Measurements from ENCODE around the gene PLD5. TPM values are rescaled to one million over a fixed set of nuclear protein-coding genes. Genes with fewer than 3 reads are reported as not detected.

The PLD5 gene
- total RNA-seq, 1 experiment from 2014 or later, result not detected

- Histone ChIP-seq H2AFZ (ENCODE audit: low read length) (no peak overlapping the region), H3K36me3 (ENCODE audit: low read depth, low read length) (no peaks in the 10 kb centered on the region), H3F3A (ENCODE audit: low read length, unreplicated experiment) (no peaks in the 10 kb centered on the region), H3K4me2 (ENCODE audit: low read length) (no peak overlapping the region), H3K9ac (ENCODE audit: low read length) (no peak overlapping the region), H3K9me3 (ENCODE audit: low read length) (no peaks in the 10 kb centered on the region), H3K27me3 (ENCODE audit: low read length) (peaks cover 15% of the 10 kb centered on the region), H4K20me1 (ENCODE audit: low read length) (no peaks in the 10 kb centered on the region), H3K9me2 (replicated peaks; ENCODE audit: low read length) (no peaks in the 10 kb centered on the region), H3K27ac (ENCODE audit: low read length) (no peak overlapping the region), H3K79me2 (ENCODE audit: low read length) (no peaks in the 10 kb centered on the region), H3K4me1 (ENCODE audit: insufficient read depth, low read length) (no peaks in the 10 kb centered on the region), H3K4me3 (ENCODE audit: low read length) (no peak overlapping the region)
- intact Hi-C loops (cut with micrococcal nuclease), result no loop called here
- ATAC-seq (no peak), DNase-seq (no peak)
- POLR2A ChIA-PET (ENCODE audit: unreplicated experiment), result no interaction called here
- TF ChIP-seq EZH2phosphoT487 (IDR thresholded peaks at IDR 0.05; ENCODE audit: borderline replicate concordance, low read length) (no peak), CTCF (conservative IDR thresholded peaks at IDR 0.05; ENCODE audit: low read depth, low read length) (no peak), EZH2 (IDR thresholded peaks at IDR 0.05; ENCODE audit: low read length, unreplicated experiment) (no peak)
- BruUV-seq (replicated peaks), result no TSS peak
- CTCF ChIA-PET, result no interaction called here
Observed at GRCh38 chr1:242178436-242178835, 346.1 kb downstream of the PLD5 start.

- H3K9me2 ChIP-seq (replicated peaks; ENCODE audit: low read length), result no peaks in the 10 kb centered on the region
- TF ChIP-seq CTCF (conservative IDR thresholded peaks at IDR 0.05; ENCODE audit: low read depth, low read length), result no peak
- TF ChIP-seq EZH2 (IDR thresholded peaks at IDR 0.05; ENCODE audit: low read length, unreplicated experiment), result no peak
- TF ChIP-seq EZH2phosphoT487 (IDR thresholded peaks at IDR 0.05; ENCODE audit: borderline replicate concordance, low read length), result no peak
- H3K27me3 ChIP-seq (ENCODE audit: low read length), result peaks cover 4% of the 10 kb centered on the region; the same call in 1 of the 2 replicates
- no peak for ATAC-seq
- DNase-seq, result no peak
- no TSS peak for BruUV-seq (replicated peaks)
- H3F3A ChIP-seq (ENCODE audit: low read length, unreplicated experiment), result no peaks in the 10 kb centered on the region
- POLR2A ChIA-PET (ENCODE audit: unreplicated experiment), result no interaction called here
- CTCF ChIA-PET, result interaction anchor here (0.7 kb wide), 1 partner anchor 24 kb away, joined by 4 read pairs; no protein-coding TSS in a partner anchor
- no peak overlapping the region for H3K27ac ChIP-seq (ENCODE audit: low read length)
- intact Hi-C loops (cut with micrococcal nuclease), result no loop called here
- H3K9me3 ChIP-seq (ENCODE audit: low read length), result no peaks in the 10 kb centered on the region
- H3K9ac ChIP-seq (ENCODE audit: low read length), result no peak overlapping the region
- no peak overlapping the region for H2AFZ ChIP-seq (ENCODE audit: low read length)
- H3K4me2 ChIP-seq (ENCODE audit: low read length), result no peak overlapping the region
- H3K36me3 ChIP-seq (ENCODE audit: low read depth, low read length), result no peaks in the 10 kb centered on the region
- H3K4me1 ChIP-seq (ENCODE audit: insufficient read depth, low read length), result no peaks in the 10 kb centered on the region
- no peak overlapping the region for H3K4me3 ChIP-seq (ENCODE audit: low read length)
- no peaks in the 10 kb centered on the region for H4K20me1 ChIP-seq (ENCODE audit: low read length)
- no peaks in the 10 kb centered on the region for H3K79me2 ChIP-seq (ENCODE audit: low read length)
Observed at GRCh38 chr1:242162140-242162539, 362.4 kb downstream of the PLD5 start.

- H3K9me2 ChIP-seq (replicated peaks; ENCODE audit: low read length), result no peaks in the 10 kb centered on the region
- H3K9ac ChIP-seq (ENCODE audit: low read length), result no peak overlapping the region
- ChIA-PET POLR2A (ENCODE audit: unreplicated experiment) (no interaction called here), CTCF (no interaction called here)
- no peaks in the 10 kb centered on the region for H3K79me2 ChIP-seq (ENCODE audit: low read length)
- peak overlapping the region; percentile 36 for H3K4me3 ChIP-seq (ENCODE audit: low read length)
- H3K9me3 ChIP-seq (ENCODE audit: low read length), result no peaks in the 10 kb centered on the region
- H3K27me3 ChIP-seq (ENCODE audit: low read length), result peaks cover 9% of the 10 kb centered on the region; the same call in 1 of the 2 replicates
- H3K36me3 ChIP-seq (ENCODE audit: low read depth, low read length), result no peaks in the 10 kb centered on the region
- DNase-seq (peak; percentile 70), ATAC-seq (peak; percentile 45)
- no peaks in the 10 kb centered on the region for H4K20me1 ChIP-seq (ENCODE audit: low read length)
- peak overlapping the region; percentile 55 for H3K4me2 ChIP-seq (ENCODE audit: low read length)
- H3K4me1 ChIP-seq (ENCODE audit: insufficient read depth, low read length), result peaks cover 12% of the 10 kb centered on the region; the same call in 1 of the 2 replicates
- no peaks in the 10 kb centered on the region for H3F3A ChIP-seq (ENCODE audit: low read length, unreplicated experiment)
- no peak for TF ChIP-seq CTCF (conservative IDR thresholded peaks at IDR 0.05; ENCODE audit: low read depth, low read length)
- TF ChIP-seq EZH2 (IDR thresholded peaks at IDR 0.05; ENCODE audit: low read length, unreplicated experiment), result no peak
- TF ChIP-seq EZH2phosphoT487 (IDR thresholded peaks at IDR 0.05; ENCODE audit: borderline replicate concordance, low read length), result no peak
- H3K27ac ChIP-seq (ENCODE audit: low read length), result no peak overlapping the region
- peak overlapping the region; percentile 19 for H2AFZ ChIP-seq (ENCODE audit: low read length)
- BruUV-seq (replicated peaks), result no TSS peak
- intact Hi-C loops (cut with micrococcal nuclease), result no loop called here
Observed at GRCh38 chr1:242147096-242147976, 377.2 kb downstream of the PLD5 start.

Data from PC-3 (cell line).